ENCODE results near the gene MT2A.
"Not testable (repeated sequence)": the region's sequence is repeated elsewhere in the genome, so short reads cannot be mapped to it uniquely, and the experiment has no call there.

The MT2A gene

DNA sequence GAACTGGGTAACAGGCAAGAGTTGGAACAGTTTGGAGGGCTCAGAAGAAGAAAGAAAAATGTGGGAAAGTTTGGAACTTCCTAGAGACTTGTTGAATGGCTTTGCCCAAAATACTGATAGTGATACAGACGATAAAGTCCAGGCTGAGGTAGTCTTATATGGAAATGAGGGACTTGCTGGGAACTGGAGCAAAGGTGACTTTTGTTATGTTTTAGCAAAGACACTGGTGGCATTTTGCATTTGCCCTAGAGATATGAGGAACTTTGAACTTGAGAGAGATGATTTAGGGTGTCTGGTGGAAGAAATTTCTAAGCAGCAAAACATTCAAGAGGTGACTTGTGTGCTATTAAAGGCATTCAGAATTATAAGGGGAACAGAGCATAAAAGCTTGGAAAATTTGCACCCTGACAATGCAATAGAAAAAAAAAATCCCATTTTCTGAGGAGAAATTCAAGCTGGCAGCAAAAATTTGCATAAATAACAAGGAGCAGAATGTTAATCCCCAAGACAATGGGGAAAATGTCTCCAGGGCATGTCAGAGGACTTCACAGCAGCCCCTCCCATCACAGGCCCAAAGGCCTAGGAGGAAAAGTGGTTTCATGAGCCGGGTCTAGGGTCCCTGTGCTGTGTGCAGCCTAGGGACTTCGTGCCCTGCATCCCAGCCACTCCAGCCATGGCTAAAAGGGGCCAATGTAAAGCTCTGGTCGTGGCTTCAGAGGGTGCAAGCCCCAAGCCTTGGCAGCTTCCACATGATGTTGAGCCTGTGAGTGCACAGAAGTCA is 13.5 kb downstream of the MT2A start:
- DNase-seq: not testable (repeated sequence)

DNA sequence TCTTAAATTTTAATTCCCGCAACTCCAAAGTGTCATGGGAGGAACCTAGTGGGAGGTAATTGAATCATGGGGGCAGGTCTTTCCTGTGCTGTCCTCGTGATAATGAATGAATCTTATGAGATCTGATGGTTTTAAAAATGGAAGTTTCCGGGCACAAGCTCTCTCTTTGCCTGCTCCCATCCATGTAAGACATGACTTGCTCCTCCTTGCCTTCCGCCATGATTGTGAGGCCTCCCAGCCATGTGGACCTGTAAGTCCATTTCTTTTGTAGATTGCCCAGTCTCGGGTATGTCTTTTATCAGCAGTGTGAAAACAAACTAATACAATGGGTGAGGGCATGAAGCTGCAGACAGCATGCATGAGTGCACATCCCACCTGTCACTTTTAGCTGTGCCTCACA is 14.8 kb downstream of the MT2A start:
- not testable (repeated sequence) for DNase-seq

DNA sequence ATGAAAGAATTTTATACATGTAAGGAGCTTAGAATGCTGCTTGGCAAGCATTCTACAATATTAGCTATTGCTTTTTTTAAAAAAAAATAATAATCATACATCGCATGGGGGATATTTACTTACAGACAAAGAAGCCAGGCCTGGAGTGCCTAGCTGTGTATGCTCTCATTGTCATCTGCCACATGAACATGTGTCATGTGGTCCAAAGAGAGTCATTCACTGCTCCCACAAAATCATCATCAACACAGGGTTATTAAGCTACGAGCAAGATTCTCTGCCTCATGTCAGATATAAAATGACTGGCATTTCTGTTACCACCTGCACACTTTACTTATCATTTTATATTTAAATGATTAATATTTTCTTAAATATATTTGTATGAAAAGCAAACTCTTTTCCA is 15.3 kb downstream of the MT2A start:
- no peak for DNase-seq

DNA sequence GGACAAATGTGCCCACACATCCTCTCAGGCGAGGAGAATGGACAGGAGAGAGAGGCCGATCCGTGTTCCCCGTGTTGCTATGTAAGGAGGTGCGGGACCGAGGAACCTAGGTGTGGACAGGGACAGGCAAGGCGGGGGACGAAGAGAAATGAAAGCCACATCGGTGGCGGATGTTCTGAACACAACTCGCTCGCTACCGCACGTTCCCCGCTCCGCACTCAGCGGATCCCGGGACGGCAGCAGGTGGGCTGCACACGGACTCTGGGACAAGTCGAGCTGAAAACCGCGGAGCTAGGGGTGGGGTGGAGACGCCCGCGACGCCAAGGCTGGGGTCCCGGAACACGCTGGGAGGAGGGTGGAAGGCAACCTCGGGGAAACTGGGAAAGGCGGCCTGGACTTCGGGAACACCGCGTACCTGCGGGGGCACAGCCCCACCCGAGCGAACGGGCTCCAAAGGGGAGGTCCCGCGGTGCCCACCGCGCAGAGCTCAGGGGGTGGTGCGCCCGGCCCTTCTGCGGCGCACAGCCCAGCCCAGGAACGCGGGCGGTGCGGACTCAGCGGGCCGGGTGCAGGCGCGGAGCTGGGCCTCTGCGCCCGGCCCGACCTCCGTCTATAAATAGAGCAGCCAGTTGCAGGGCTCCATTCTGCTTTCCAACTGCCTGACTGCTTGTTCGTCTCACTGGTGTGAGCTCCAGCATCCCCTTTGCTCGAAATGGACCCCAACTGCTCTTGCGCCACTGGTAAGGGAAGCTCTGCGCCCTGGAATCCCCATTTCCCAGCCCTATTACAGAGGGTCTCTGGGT is 17.0 kb downstream of the MT2A start, which contains the start of gene MT1E:
Gene MT1E (plus strand): TSS at position 642 of the 803 bp plus-strand sequence. CDS start 71 bp downstream, at position 713.
- DNase-seq: no peak

DNA sequence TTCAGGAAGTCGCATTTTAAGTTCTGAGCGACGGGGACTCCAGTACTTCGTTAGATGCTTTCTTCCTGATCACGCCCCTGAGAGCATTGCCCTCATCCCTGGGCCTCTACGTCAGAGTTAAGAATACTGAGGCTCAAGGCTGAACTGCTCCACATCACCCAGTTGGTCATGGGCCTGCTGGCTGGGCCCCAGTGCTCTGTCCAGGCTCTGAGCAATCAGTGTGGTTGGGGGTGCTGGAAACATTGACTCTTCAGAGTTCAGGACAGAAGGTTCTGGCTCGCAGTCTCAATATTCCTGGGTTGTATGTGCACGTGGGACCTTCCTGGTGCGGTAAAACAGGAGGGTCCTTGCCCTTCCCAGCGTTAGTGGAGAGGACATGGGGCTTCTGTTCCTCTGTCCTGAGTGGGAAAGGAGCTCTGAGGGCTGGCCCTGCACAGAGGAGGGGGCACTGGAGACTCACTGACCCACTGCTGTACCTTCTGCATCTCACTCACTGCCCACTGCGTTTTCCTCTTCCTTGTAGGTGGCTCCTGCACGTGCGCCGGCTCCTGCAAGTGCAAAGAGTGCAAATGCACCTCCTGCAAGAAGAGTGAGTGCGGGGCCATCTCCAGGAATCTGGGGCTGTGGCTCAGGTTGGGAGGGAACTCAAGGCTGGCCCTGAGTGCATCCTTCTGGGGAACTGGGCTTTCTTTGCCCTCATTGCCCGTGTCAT is 17.7 kb downstream of the MT2A start:
- DNase-seq: no peak

DNA sequence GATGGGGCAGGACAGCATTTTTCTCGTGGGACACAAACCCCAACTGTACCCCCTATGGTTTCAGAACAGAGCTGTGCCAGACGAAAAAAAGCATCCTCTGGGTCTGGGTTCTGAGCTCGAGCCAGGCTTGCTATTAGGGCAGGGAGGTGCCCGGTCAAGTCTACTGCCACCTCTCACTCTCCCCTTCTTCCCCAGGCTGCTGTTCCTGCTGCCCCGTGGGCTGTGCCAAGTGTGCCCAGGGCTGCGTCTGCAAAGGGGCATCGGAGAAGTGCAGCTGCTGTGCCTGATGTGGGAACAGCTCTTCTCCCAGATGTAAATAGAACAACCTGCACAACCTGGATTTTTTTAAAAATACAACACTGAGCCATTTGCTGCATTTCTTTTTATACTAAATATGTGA is 18.3 kb downstream of the MT2A start:
- no peak for DNase-seq

DNA sequence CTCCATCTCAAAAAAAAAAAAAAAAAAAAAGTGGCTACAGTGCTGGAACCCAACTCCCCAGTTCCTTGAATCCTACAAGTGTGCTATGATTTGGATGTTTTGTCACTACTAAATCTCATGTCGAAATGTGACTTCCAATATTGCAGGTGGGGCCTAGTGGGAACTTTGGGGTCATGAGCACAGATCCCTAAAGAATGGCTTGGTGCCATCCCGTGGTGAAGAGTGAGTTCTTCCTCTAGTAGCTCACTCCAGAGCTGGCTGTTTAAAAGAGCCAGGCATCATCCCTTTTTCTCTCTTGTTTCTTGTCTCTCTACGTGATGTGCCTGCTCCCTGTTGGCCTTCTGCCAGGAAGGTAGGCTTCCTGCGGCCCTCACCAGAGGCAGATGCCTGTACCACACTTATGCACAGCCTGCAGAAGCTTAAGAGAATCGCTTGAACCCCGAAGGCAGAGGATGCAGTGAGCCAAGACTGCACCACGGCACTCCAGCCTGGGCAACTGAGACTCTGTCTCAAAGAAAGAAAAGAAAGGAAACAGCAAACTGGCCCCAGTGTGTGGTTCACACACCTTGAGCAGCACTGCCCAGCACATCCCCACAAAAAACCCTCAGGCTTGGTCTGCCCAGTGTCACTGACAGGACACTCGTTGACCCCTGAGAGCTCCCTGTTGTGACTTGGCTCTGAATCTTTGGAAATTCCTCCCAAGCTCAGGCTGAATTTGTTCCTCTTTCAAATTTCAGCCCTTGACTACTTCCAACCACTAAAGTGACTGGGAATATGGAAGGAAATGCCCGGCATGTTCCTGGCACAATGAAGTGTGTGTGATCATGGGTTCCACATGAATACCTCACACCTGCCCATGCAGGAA is 20.3 kb downstream of the MT2A start:
- no peak for DNase-seq

DNA sequence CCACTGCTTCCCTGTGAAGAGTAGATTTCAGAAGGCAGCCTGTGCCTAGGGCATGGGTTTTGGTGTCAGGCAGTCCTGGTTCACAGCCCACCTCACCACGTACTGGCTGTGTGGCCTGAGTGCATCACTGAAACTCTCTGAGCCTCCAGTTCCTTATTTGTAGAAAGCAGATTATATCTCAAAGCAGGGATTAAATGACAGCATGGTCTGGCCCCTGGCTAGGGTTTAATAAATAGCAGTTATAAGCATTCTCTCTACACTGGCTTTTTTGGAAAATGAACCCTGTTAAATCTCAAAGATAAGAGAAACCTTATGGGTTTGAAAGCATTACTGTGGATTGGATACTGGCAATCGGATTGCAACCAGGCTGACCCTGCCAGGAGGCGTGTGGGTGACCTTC is 21.1 kb downstream of the MT2A start:
- DNase-seq: no peak

DNA sequence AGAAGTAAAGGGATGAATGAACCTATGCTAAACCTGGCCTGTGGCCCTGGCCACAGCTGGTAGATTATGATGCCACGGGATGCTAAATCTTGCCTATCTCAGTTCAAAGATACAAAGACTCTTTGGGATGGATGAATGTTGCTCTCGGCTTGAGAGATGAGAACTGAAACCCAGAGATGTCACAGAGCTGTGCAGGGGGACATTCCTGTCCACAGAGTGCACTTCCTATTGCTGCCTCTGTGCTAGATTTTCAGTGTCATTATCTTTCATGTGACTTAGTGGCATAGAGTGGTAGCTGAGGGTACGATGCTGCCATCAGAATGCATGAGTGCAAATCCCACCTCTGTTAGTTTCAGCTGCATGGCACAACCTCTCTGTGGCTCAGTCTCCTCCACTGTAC is 21.8 kb downstream of the MT2A start:
- DNase-seq: no peak

DNA sequence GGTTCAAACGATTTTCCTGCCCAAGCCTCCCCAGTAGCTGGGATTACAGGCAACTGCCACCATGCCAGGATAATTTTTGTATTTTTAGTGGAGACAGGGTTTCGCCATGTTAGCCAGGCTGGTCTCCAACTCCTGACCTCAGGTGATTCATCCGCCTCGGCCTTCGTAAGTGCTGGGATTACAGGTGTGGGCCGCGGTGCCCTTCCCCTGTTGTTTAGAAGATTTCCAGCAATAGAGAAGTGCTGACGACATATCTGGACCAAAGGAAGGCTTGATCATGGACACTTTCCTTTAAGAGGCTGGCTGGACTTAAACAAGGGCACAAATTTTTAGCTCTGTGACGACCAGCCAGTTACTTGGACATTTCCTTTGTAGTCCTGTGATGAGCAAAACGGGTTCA is 22.8 kb downstream of the MT2A start:
- no peak for DNase-seq

DNA sequence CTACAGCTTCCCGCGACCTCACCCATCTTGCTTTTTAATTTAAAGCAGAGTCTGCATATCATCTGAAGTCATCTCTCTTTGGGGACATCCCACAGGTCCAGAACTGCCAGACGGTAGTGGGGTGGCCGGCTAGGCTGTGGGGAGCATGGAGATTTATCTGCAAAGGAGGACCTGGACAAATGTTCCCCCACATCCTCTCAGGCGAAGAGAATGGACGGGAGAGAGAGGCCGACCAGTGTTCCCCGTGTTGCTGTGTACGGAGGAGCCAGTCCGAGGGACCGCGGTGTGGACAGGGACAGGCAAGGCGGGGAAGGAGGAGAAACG is 23.4 kb downstream of the MT2A start:
- DNase-seq: no peak

DNA sequence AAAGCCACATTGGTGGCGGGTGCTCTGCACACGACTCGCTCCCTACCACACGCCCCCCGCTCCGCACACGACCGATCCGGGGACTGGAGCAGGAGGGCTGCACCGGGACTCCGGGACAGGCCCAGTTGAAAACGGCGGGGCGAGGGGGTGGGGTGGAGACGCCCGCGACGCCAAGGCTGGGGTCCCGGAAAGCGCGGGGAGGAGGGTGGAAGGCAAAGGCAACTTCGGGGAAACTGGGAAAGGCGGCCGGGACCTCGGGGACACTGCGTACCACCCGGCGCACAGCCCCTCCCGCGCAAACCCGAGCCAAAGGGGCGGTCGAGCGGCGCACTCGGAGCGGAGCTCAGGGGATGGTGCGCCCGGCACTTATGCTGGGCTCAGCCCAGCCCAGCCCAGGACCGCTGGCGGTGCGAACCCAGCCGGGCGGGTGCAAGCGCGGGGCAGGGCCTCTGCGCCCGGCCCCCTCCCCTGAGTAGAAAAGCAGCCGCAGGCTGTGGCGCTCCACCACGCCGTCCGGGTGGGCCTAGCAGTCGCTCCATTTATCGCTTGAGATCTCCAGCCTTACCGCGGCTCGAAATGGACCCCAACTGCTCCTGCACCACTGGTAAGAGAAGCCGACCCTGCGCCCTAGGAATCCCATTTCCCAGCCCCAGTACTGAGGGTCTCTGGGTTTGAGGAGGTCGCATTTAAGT is 23.9 kb downstream of the MT2A start, which contains the start of gene MT1M:
Gene MT1M (plus strand): TSS at position 504 of the 692 bp plus-strand sequence. CDS start 73 bp downstream, at position 577.
- DNase-seq: no peak

DNA sequence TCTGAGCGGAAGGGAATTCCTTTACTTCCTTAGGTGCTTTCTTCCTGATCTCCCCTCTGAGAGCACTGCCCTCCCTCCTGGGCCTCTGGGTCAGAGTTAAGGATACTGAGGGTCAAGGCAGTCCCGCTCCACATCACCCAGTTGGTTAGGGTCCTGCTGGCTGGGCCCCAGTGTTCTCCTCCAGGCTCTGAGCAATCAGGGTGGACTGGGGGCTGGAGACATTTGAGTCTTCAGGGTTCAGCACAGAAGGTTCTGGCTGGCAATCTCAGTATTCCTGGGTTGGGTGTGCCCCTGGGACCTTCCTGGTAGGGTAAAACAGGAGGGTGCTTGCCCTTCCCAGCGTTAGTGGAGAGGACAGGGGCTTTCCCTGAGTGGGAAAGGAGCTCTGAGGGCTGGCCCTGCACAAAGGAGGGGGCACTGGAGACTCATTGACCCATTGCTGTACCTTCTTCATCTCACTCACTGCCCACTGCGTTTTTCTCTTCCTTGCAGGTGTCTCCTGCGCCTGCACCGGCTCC is 24.5 kb downstream of the MT2A start:
- DNase-seq: no peak

DNA sequence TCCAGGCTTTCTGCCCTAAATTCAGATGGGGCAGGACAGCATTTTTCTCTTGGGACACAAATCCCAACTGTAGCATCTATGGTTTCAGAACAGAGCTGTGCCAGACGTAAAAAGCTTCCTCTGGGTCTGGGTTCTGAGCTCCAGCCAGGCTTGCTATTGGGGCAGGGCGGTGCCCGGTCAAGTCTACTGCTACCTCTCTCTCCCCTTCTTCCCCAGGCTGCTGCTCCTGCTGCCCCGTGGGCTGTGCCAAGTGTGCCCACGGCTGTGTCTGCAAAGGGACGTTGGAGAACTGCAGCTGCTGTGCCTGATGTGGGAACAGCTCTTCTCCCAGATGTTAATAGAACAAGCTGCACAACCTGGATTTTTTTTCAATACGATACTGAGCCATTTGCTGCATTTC is 25.2 kb downstream of the MT2A start:
- DNase-seq: no peak

DNA sequence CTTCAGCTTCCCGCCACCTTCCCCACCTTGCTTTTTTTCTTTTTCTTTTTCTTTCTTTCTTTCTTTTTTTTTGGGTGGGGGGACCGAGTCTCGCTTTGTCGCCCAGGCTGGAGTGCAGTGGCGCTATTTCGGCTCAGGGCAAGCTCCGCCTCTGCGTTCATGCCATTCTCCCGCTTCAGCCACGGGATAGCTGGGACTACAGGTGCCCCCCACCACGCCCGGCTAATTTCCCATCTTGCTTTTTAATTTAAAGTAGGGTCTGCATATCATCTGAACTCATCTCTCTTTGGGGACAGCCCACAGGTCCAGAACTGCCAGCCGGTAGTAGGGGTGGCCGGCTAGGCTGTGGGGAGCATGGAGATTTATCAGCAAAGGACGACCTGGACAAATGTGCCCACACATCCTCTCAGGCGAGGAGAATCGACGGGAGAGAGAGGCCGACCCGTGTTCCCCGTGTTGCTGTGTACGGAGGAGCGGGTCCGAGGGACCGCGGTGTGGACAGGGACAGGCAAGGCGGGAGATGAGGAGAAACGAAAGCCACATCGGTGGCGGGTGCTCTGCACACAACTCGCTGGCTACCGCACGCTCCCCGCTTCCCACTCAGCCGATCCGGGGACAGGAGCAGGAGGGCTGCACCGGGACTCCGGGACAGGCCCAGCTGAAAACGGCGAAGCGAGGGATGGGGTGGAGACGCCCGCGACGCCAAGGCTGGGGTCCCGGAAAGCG is 26.5 kb downstream of the MT2A start:
- DNase-seq: no peak

DNA sequence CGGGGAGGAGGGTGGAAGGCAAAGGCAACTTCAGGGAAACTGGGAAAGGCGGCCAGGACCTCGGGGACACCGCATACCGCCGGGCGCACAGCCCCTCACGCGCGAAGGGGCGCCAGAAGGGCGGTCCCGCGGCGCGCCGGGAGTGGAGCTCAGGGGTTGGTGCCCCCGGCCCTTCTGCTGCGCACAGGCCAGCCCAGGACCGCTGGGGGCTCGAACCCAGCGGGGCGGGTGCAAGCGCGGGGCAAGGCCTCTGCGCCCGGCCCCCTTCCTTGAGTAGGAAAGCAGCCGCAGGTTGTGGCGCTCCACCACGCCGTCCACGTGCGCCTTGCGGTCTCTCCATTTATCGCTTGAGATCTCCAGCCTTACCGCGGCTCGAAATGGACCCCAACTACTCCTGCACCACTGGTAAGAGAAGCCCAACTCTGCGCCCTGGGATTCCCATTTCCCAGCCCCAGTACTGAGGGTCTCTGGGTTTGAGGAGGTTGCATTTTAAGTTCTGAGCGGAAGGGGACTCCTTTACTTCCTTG is 27.1 kb downstream of the MT2A start:
- DNase-seq: no peak

DNA sequence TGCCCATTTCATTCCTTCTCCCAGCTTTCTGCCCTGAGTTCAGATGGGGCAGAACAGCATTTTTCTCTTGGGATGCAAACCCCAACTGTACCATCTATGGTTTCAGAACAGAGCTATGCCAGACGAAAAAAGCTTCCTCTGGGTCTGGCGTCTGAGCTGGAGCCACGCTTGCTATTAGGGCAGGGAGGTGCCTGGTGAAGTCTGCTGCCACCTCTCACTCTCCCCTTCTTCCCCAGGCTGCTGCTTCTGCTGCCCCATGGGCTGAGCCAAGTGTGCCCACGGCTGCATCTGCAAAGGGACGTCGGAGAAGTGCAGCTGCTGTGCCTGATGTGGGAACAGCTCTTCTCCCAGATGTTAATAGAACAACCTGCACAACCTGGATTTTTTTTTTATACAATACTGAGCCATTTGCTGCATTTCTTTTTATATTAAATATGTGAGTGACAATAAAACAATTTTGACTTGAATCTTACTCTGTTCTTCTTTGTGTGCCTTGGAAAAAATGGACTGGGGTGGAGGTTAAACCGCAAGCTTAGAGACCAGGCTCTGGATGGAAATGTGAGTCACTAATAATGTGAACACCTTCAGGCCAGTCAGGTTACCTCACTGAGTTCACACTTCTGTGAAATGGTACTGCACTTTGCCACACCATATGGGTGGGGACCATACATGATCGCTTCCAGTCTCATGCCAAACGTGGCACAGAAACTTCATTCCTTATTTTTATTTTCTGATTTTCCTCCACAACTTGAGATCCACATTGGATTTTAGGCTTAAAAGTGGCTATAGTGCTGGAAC is 28.4 kb downstream of the MT2A start:
- DNase-seq: no peak

DNA sequence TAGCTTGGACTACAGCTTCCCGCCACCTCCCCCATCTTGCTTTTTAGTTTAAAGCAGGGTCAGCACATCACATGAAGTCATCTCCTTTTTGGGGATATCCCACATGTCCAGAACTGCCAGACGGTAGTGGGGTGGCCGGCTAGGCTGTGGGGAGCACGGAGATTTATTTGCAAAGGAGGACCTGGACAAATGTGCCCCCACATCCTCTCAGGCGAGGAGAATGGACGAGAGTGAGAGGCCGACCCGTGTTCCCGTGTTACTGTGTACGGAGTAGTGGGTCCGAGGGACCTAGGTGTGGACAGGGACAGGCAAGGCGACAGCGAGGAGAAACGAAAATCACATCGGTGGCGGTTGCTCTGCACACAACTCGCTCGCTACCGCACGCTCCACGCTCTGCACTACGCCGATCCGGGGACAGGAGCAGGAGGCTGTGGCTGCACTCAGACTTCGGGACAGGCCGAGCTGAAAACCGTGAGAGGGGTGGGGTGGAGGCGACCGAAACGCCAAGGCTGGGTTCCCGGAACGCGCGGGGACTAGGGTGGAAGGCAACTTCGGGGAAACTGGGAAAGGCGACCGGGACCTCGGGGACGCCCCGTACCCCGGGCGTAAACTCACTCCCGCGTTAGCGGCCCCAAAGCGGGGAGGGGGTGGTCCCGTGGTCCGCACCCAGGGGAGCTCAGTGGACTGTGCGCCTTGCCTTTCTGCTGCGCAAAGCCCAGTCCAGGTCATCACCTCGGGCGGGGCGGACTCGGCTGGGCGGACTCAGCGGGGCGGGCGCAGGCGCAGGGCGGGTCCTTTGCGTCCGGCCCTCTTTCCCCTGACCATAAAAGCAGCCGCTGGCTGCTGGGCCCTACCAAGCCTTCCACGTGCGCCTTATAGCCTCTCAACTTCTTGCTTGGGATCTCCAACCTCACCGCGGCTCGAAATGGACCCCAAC is 29.7 kb downstream of the MT2A start, which contains the start of gene MT1A:
Gene MT1A (plus strand): TSS at position 853 of the 937 bp plus-strand sequence. CDS start 73 bp downstream, at position 926.
- DNase-seq: no peak

DNA sequence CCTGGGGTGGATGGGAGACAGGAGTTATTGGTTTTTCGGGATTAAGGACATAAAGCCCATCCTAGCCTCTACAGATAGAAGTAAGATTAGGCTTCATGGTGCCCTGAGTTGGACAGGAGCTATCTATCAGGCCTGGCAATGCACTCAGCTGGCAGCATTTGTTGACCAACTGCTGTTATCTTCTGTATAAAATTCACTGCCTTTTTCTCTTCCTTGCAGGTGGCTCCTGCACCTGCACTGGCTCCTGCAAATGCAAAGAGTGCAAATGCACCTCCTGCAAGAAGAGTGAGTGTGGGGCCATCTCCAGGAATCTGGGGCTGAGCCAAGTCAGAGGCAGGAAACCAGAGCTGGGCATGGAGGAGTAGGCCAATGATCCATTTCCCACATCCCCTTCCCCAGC is 30.7 kb downstream of the MT2A start:
- no peak for DNase-seq

Measured in NCI-H2107 (cell line).